Stimulated activated CD8-positive, alpha-beta memory T cell treated with anti-CD3 and anti-CD28 coated beads, Interleukin-2, amount 100 ng/mL, for 48 hours (primary cell): Measurements from ENCODE around the gene ASPSCR1.
"Not testable (repeated sequence)": the region's sequence is repeated elsewhere in the genome, so short reads cannot be mapped to it uniquely, and the experiment has no call there.

Source experiments
- DNase-seq, 2 donors: peaks; one replicate each; pipeline ENCODE4 v3.0.0-alpha.2; 2020; ENCODE audit warnings: low read depth in 2 of 2

ASPSCR1 gene

GRCh38 chr17:81981511-81981910, 4.1 kb downstream of the ASPSCR1 start:
- DNase-seq = not testable (repeated sequence)

- no peak for DNase-seq
Measured at GRCh38 chr17:81983011-81983638, 5.7 kb downstream of the ASPSCR1 start.

GRCh38 chr17:81983639-81984373, 6.4 kb downstream of the ASPSCR1 start:
- no peak for DNase-seq

DNA sequence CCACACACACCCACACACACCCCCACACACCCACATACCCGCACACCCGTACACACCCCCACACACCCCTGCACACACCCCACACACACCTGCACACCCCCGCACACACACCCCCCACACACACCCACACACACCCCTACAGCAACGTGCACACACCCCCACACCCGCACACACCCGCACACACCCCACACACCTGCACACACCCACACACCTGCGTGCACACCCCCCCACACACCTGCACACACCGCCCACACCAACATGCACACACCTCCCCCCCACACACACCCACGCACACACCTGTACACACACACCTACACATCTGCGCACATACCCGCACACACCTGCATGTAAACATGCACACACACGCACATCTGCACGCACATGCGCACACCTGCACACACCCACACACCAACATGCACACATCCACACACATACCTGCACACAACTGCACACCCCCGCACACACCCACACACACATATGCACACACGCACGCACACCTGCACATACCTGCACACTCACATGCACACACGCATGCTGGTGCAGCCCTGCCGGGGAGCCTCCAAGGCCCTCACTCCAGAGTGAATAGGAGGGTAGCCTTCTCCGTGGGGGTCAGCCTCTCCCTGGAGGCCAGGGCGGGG, 7.5 kb downstream of the ASPSCR1 start:
- no peak for DNase-seq

DNA sequence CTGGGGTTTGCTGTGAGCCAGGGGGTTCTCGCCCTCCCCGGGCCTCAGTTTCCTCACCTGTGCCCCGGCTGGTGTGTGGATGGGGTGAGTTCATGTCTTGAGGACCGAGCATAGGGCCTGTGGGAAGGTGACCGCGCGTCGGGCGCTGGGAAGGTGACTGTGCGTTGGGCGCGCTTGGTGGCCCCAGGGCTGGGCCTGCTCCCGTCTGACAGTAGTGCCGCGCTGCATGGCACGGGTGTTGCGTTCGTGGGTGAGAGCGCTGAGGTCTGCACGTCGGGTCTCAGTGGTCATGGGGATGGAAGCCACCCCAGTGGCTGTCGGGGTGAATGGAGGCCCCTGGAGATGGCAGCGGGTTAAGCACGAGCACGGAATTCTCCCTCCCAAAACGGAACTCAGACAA, 9.2 kb downstream of the ASPSCR1 start:
- DNase-seq = no peak

DNA sequence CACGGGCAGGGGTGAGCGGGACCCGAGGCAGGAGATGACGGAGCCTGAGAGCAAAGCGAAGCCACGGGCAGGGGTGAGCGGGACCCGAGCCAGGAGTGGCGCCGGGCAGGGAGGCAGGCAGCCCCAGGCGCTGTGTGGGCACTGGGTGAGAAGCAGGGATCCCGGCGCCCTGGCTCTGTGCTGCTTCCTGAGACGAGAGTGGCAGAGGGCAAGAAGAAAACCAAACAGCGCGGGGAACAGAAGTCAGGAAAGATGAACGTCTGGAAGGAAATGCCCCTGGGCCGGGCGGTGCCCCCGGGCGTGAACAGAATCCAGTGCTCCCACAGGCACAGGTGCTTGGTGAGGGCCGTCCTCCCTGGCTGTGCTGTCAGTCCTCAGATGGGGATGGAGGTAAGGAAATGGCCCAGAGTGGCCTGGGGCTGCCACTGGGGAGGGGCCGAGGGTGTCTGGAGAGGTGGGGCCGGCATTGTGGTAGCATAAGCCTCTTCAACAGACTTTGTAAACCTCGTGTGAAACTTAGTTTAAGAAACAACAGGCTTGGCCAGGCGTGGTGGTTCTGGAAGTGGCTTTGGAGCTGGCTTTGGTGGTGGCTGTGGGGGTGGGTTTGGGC, 9.8 kb downstream of the ASPSCR1 start:
- no peak for DNase-seq

DNA sequence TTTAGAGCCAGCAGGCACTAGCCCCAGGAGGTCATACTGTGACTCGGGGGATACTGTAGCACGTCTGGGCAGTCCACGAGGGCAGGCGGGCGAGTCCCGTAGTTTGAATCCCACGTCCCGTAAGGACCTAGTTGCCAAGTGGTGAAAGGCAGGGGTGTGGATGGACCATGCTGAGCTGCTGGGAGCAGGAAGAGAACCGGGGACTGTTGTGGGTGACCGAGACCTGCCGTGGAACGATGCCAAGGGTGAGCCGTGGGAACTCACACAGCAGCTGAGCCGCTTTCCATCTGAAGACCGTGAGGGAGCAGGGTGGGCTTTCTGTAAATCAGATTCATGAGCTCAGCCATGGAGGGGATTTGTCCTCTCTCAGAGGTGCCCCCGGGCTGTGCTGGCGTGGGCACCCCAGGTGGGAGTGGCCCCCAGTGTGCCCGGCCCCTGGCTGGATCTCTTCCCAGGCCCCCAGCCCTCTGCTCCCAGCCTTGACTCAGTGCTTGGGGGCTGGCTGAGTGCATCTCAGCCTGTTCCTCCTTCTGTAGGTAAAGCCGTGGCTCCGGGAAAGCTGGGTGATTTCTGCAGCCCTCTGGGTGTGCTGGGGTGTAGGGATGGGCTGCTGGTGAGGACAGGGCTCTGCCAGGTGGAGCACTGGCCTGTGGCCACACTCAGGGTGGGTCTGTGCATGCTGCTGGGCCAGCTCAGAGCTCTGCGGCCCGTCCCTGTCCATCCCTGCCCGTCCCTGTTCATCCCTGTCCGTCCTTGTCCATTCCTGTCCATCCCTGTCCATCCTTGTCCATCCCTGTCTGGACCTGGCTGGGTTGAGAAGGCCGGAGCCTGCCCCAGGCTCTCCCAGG, 13.6 kb downstream of the ASPSCR1 start:
- no peak for DNase-seq

- DNase-seq = no peak
Measured at GRCh38 chr17:81991684-81992305, 14.4 kb downstream of the ASPSCR1 start.

- no peak for DNase-seq
Measured at GRCh38 chr17:81992306-81993102, 15.1 kb downstream of the ASPSCR1 start.

GRCh38 chr17:81993729-81994592, 16.5 kb downstream of the ASPSCR1 start:
- DNase-seq = no peak

DNA sequence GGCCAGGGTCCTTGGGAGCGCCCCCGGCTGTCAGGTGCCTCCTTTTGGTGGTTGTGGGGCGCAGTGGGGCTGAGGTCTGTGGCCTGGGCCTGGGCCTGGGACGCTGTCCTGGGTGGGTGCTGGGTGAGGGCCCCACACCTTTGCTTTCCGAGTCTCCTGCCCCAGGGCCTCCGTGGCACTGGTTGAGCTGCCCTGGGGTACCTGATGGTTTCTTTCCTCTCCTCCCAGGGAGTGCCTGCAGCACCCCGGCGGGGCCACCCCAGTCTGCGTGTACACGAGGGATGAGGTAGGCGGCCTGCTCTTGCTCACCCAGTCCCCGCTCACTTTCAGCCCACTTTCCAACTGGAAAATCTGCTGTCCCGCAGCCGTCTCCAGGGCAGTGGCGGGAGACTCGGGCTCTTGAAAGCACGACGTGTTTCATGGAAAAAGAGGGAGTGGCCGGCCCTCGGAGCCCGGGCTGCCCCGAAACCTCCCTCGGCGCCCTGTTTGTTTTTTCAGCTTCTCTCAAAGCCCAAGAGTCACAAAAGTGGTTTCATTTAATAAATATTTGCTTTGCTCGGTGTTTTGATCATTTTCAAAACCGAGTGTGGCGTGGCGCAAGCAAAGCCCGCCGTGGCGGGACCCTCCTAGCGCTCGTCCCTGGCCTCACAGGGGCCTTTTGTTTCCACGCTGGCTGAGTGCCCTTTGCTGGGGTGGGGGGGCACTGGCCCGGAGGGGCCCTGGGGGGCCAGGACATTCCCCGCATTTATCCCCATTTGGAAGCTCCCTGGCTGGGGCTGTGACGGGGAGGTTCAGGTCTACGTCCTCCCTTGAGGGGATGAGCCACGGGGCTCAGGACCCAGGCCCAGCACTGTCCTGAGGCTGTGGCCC, 17.4 kb downstream of the ASPSCR1 start:
- no peak for DNase-seq

DNA sequence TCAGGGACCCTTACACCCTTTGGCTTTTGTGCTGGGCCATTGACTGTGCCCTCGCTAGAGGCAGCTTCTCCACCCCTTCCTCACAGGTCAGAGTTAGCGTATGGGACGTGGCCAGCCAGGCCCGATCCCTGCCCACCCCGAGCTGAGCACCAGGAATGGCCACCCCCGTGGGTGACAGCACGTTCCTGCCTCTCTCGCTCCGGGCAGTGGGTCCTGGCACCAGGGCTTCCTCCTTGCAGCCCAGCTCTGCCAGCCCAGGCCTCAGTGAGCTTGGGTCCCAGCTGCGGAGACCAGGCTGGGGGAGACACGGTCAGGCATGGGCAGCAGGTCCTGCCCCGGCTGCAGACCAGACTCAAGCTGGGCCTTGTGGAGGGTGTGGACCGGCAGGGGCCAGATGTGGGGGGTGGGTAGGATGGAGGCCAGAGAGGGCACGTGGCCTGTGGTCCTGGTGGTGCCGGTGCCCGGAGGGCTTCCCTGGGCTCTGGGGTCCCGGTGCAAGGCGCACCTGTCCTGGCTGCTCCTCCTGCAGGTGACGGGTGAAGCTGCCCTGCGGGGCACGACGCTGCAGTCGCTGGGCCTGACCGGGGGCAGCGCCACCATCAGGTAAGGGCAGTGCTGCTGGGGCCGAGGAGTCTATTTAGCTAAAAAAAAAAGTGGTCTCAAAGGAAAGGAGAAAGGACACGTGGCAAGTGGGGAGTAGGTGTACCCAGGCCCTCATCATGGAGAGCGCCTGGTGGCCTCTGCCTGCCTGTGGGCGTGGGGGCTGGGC, 18.2 kb downstream of the ASPSCR1 start:
- no peak for DNase-seq

DNA sequence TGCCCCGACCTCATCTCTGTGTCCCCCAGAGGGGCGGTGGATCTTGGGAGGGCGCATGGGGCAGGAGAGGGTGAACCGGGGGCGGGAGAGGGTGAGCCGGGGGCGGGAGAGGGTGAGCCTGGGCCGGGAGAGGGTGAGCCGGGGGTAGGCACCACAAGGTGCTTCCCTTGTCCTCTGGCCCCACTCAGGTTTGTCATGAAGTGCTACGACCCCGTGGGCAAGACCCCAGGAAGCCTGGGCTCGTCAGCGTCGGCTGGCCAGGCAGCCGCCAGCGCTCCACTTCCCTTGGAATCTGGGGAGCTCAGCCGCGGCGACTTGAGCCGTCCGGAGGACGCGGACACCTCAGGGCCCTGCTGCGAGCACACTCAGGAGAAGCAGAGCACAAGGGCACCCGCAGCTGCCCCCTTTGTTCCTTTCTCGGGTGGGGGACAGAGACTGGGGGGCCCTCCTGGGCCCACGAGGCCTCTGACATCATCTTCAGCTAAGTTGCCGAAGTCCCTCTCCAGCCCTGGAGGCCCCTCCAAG, 18.9 kb downstream of the ASPSCR1 start:
- no peak for DNase-seq

GRCh38 chr17:81996757-81997441, 19.5 kb downstream of the ASPSCR1 start:
- DNase-seq = no peak

- DNase-seq = no peak
Measured at GRCh38 chr17:81998212-81998611, 20.8 kb downstream of the ASPSCR1 start.

DNA sequence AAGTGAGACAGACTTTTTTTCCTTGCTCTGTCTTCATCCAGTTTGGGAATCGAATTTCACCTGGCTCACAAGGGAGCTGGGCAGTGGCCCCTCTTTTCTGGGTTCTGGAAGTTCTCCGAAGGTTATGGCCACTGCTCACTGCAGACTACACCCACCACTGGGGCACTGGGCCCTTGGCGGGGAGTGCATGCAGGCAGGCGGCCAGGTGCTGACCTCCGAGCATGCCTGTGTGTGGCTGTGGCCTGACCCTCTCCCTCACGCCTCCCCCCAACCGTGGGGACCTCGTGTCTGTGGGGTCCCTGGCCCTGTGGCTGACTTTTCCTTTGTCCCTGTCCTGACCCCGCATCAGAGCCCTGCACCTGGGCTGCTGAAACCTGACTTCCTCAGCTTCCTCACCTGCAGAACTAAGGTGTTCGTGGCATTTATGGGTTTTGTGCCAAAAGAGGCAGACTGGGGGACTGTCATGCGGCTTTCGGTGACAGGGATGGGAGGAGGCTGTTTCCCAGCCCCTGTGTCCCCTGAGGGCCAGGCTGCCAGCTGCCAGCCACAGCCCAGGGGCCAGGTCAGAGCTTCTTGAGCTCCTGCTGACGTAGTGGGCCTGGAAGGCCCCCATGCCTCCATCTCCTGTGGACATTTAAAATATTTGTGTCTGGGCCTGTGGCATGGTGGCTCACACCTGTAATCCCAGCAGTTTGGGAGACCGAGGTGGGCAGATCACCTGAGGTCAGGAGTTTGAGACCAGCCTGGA, 21.4 kb downstream of the ASPSCR1 start:
- DNase-seq = no peak
